ENCODE measurements around the gene LILRB1. TPM values are rescaled to one million over a fixed set of nuclear protein-coding genes. Genes with fewer than 3 reads are reported as not detected.

LILRB1 gene
- total RNA-seq, 4 donors from 2014 or later: 1.2 to 3.9 TPM; not detected in 2

GRCh38 chr19:54682306-54682856, 52.1 kb downstream of the LILRB1 start:
- no peaks in the 10 kb centered on the region for H3K27me3 ChIP-seq
- DNase-seq: no peak
- no peaks in the 10 kb centered on the region for H3K9me3 ChIP-seq
- no peaks in the 10 kb centered on the region for H3K4me1 ChIP-seq
- H3K36me3 ChIP-seq: no peaks in the 10 kb centered on the region
- intact Hi-C loops (cut with DNase I; ENCODE audit: low total_unique reads): no loop called here
- no peak for TF ChIP-seq CTCF (IDR thresholded peaks at IDR 0.05)
- no peak for TF ChIP-seq POLR2A (IDR thresholded peaks at IDR 0.05)
- H3K27ac ChIP-seq: no peak overlapping the region
- H3K4me3 ChIP-seq: no peak overlapping the region

DNA sequence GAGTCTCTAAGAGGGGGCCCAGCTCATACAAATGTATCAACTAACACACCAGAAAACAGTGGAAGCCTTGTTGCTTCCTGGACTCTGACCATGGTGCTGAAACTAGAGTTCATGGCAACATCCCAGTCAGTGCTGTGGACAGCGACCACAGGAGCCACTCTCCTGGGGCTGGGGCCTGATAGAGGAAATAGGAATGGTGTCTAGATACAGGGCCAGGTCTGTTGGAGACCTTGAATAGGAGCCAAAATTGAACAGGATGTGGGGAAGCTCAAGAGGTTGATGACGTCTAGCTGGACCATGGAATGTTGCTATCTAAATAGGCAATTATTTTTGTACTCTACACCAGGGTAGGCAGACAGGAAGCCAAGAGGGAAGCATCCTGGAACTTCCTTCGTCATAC, 54.2 kb downstream of the LILRB1 start:
- intact Hi-C loops (cut with DNase I; ENCODE audit: low total_unique reads): no loop called here
- TF ChIP-seq POLR2A (IDR thresholded peaks at IDR 0.05) (no peak), CTCF (IDR thresholded peaks at IDR 0.05) (no peak)
- Histone ChIP-seq H3K9me3 (no peaks in the 10 kb centered on the region), H3K27me3 (no peaks in the 10 kb centered on the region), H3K36me3 (no peaks in the 10 kb centered on the region), H3K27ac (no peak overlapping the region), H3K4me1 (no peaks in the 10 kb centered on the region), H3K4me3 (no peak overlapping the region)
- no peak for DNase-seq

Small RNAs within 50 kb of the gene (microRNA-seq; reads per million reads assigned to microRNA genes)
- not detected for gene MIR8061 (ENCODE audit: borderline microRNAs expressed, borderline replicate concordance)

Small RNAs within 50 kb of the gene (small RNA-seq; reads per million reads assigned to genes)
- gene AC245036.3 (not detected), gene MIR8061 (not detected)

Other genes with a start within 250 kb of the LILRB1 start
- gene TTYH1, start 215.0 kb upstream of the LILRB1 start, total RNA-seq: 10 to 100 TPM in 1 of 4 donors, 1 to 10 TPM in 1, not detected in 2; 1.9 to 10.2 TPM
- 100 to 1,000 TPM in 2 of 4 donors, 10 to 100 TPM in 2; 58.1 to 275 (median 91.4) TPM for gene LENG8, start 181.3 kb upstream of the LILRB1 start, total RNA-seq
- gene LENG9, start 166.7 kb upstream of the LILRB1 start, total RNA-seq: 1 to 10 TPM in 3 of 4 donors, not detected in 1; 3.7 to 7.1 (median 3.8) TPM
- 10 to 100 TPM in 2 of 4 donors, 1 to 10 TPM in 2; 1.8 to 39.8 (median 16.1) TPM for gene CDC42EP5, start 157.2 kb upstream of the LILRB1 start, total RNA-seq
- not detected for gene LAIR2, start 127.7 kb upstream of the LILRB1 start, total RNA-seq
- gene LILRA2, start 56.7 kb upstream of the LILRB1 start, total RNA-seq: 1 to 10 TPM in 2 of 4 donors, under 1 TPM in 1, not detected in 1; 0.48 to 2.6 (median 1.6) TPM
- gene LILRA1, start 36.9 kb upstream of the LILRB1 start, total RNA-seq: under 1 TPM in 3 of 4 donors, not detected in 1; 0.21 to 0.91 (median 0.29) TPM
- gene LILRB4, start 32.5 kb downstream of the LILRB1 start, total RNA-seq: 1 to 10 TPM in 1 of 4 donors, under 1 TPM in 1, not detected in 2; 0.48 to 1.5 TPM
- not detected for gene KIR3DL3, start 94.0 kb downstream of the LILRB1 start, total RNA-seq
- not detected for gene KIR2DL3, start 108.0 kb downstream of the LILRB1 start, total RNA-seq
- not detected for gene KIR2DL1, start 139.3 kb downstream of the LILRB1 start, total RNA-seq
- gene KIR2DL4, start 173.1 kb downstream of the LILRB1 start, total RNA-seq: not detected
- gene KIR3DL1, start 186.0 kb downstream of the LILRB1 start, total RNA-seq: under 1 TPM in 1 of 4 donors, not detected in 3; 0.14 TPM
- gene KIR2DS4, start 202.2 kb downstream of the LILRB1 start, total RNA-seq: not detected
- gene KIR3DL2, start 220.0 kb downstream of the LILRB1 start, total RNA-seq: under 1 TPM in 1 of 4 donors, not detected in 3; 0.37 TPM
- 10 to 100 TPM in 1 of 4 donors, 1 to 10 TPM in 1, under 1 TPM in 2; 0.40 to 20.0 (median 1.4) TPM for gene FCAR, start 243.8 kb downstream of the LILRB1 start, total RNA-seq

All from uterus (tissue), 4 donors.